ENCODE results near the gene RBM19.

RBM19 gene

DNA sequence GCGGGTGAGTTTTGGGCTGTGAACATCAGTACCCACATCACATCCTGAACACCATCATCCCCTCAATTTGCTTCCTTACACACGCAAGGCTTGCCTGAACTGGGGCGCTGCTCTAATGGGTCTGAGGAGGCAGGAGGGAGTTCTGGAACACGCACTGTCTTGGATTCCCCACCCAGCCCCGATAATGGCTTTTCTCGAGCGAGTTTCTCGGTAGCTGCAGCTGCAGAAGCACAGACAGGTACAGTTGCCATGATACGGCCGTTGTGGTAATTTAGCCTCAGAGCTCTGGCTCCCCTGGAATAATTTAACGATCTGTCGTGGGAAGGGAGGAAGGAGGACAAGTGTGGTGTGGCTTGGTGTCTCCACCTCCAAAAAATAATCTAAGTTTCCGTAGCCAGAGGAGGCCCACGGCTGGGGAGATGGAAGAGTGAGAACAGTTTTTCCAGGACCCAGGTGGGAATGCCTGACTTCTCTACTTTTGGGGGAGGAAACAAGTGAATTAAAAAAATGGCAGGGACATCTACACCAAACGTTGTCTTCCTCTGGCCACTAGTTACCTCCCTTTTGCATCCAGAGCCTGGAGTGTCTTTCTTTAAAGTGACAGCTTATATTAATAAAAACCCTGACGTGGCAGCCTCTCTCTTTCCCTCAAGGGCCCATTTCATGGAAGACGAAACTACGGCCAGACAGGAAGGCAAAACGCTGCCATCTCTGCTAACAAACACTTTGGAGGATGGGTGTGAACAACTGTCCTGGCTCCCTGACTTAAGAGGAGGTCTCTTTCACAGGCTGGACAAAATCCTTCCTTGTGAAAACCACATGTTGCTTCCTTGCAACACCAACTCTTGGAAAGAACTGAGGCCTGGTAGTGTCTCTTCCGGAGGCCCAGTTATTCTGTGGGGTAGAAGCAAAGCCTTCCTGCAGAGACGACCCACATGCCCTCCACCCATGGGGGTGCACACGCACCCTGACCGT is 84.8 kb downstream of the RBM19 start:
- no peak for DNase-seq (ENCODE audit: low spot score)
- no peaks in the 10 kb centered on the region for H3K36me3 ChIP-seq (ENCODE audit: low read depth)
- H3K27ac ChIP-seq (ENCODE audit: poor library complexity, severe bottlenecking) = no peak overlapping the region
- no peaks in the 10 kb centered on the region for H3K9me3 ChIP-seq (ENCODE audit: severe bottlenecking)
- H3K4me3 ChIP-seq (ENCODE audit: severe bottlenecking) = no peak overlapping the region
- TF ChIP-seq, protein P1, sequence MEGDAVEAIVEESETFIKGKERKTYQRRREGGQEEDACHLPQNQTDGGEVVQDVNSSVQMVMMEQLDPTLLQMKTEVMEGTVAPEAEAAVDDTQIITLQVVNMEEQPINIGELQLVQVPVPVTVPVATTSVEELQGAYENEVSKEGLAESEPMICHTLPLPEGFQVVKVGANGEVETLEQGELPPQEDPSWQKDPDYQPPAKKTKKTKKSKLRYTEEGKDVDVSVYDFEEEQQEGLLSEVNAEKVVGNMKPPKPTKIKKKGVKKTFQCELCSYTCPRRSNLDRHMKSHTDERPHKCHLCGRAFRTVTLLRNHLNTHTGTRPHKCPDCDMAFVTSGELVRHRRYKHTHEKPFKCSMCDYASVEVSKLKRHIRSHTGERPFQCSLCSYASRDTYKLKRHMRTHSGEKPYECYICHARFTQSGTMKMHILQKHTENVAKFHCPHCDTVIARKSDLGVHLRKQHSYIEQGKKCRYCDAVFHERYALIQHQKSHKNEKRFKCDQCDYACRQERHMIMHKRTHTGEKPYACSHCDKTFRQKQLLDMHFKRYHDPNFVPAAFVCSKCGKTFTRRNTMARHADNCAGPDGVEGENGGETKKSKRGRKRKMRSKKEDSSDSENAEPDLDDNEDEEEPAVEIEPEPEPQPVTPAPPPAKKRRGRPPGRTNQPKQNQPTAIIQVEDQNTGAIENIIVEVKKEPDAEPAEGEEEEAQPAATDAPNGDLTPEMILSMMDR (IDR thresholded peaks at IDR 0.05; ENCODE audit: poor library complexity, severe bottlenecking) = no peak
- ATAC-seq (ENCODE audit: low read depth) = no peak
- H3K4me1 ChIP-seq (ENCODE audit: insufficient read depth, poor library complexity, severe bottlenecking) = no peaks in the 10 kb centered on the region
- H3K27me3 ChIP-seq (ENCODE audit: insufficient read depth, poor library complexity, severe bottlenecking) = no peaks in the 10 kb centered on the region

DNA sequence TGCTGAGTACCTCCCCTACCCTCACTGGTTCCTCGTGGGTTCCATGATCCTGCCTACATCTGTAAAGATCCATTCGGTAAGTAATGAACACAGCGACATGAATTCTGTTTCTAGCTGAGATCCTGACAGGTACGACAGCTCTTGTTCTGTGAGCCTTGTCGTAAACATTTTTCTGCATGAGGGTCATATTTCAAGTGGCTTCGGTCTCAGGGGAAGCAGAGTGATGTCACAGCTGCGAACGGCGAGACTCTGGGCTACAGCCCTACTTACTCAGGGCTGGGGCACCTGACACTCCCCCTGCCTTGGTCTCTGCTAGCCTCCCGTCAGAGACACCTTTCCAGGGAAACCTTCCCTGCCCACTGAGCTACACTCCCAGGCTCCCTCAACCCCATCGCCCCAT is 85.8 kb downstream of the RBM19 start:
- H3K4me1 ChIP-seq (ENCODE audit: insufficient read depth, poor library complexity, severe bottlenecking) = no peaks in the 10 kb centered on the region
- H3K9me3 ChIP-seq (ENCODE audit: severe bottlenecking) = no peaks in the 10 kb centered on the region
- H3K36me3 ChIP-seq (ENCODE audit: low read depth) = no peaks in the 10 kb centered on the region
- DNase-seq (ENCODE audit: low spot score) (no peak), ATAC-seq (ENCODE audit: low read depth) (no peak)
- H3K4me3 ChIP-seq (ENCODE audit: severe bottlenecking) = no peak overlapping the region
- TF ChIP-seq, protein P1 (IDR thresholded peaks at IDR 0.05; ENCODE audit: poor library complexity, severe bottlenecking) = no peak
- H3K27me3 ChIP-seq (ENCODE audit: insufficient read depth, poor library complexity, severe bottlenecking) = no peaks in the 10 kb centered on the region
- no peak overlapping the region for H3K27ac ChIP-seq (ENCODE audit: poor library complexity, severe bottlenecking)

DNA sequence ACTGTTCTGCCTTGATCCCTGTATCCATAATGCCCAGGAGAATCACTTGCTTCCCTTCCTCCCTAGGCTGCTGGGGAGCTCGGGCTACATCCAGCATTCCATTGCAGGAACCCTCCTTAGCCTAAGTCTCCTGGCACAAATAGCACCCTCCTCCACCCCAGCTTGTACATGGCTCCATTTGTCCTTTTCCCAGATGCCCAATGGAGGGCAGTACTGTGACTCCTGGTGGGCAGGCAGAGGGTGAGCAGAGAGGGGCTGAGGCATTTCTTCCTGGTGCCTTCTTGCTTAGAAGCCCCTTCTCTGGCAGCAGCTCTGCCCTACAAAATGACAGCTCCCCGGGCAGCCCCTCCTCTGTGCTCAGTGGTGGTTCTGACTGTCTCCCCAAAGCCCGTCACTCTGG is 86.5 kb downstream of the RBM19 start:
- H3K4me1 ChIP-seq (ENCODE audit: insufficient read depth, poor library complexity, severe bottlenecking) = no peaks in the 10 kb centered on the region
- TF ChIP-seq, protein P1 (IDR thresholded peaks at IDR 0.05; ENCODE audit: poor library complexity, severe bottlenecking) = no peak
- no peaks in the 10 kb centered on the region for H3K27me3 ChIP-seq (ENCODE audit: insufficient read depth, poor library complexity, severe bottlenecking)
- H3K4me3 ChIP-seq (ENCODE audit: severe bottlenecking) = no peak overlapping the region
- no peak overlapping the region for H3K27ac ChIP-seq (ENCODE audit: poor library complexity, severe bottlenecking)
- no peaks in the 10 kb centered on the region for H3K9me3 ChIP-seq (ENCODE audit: severe bottlenecking)
- ATAC-seq (ENCODE audit: low read depth) (no peak), DNase-seq (ENCODE audit: low spot score) (no peak)
- H3K36me3 ChIP-seq (ENCODE audit: low read depth) = no peaks in the 10 kb centered on the region

DNA sequence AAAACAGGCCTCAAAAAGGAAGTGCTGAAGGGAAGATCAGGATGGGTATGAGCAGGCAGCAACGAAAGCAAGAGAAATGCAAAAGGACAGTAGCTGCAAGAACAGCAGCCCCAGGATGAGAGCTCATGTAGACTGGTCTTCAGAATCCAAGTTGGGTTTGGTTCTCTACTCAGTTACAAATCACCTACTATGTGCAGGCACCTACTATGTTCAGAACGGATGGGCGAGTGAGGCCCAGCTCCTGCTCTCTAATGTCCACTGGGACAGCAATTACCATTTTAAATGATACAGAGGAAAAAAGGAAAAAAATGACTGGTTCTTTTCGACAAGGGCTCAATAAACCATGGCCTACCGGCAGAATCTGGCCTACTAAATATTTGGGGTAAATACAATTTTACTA is 88.5 kb downstream of the RBM19 start:
- Histone ChIP-seq H3K4me3 (ENCODE audit: severe bottlenecking) (no peak overlapping the region), H3K27ac (ENCODE audit: poor library complexity, severe bottlenecking) (no peak overlapping the region), H3K36me3 (ENCODE audit: low read depth) (no peaks in the 10 kb centered on the region), H3K4me1 (ENCODE audit: insufficient read depth, poor library complexity, severe bottlenecking) (no peaks in the 10 kb centered on the region), H3K9me3 (ENCODE audit: severe bottlenecking) (no peaks in the 10 kb centered on the region), H3K27me3 (ENCODE audit: insufficient read depth, poor library complexity, severe bottlenecking) (no peaks in the 10 kb centered on the region)
- ATAC-seq (ENCODE audit: low read depth) (no peak), DNase-seq (ENCODE audit: low spot score) (no peak)
- TF ChIP-seq, protein P1 (IDR thresholded peaks at IDR 0.05; ENCODE audit: poor library complexity, severe bottlenecking) = no peak

DNA sequence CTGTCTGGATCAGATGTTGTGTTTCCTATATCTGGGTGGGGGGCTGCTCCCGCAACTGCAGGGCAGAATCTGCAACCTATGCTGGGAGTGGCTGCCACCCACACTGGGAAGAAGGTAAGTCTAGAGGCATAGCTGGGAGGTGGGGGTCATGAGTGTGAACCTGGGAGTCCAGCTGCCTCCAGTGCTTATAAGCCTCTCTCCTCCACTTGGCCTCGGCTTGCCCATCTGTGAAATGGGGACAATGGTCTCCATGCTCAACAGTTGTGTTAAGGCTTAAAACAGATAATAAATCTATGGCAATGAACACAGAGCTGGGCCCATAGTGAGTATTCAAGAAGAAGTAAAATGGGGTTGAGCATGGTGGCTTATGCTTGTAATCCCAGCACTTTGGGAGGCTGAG is 90.0 kb downstream of the RBM19 start:
- ATAC-seq (ENCODE audit: low read depth) (no peak), DNase-seq (ENCODE audit: low spot score) (no peak)
- TF ChIP-seq, protein P1 (IDR thresholded peaks at IDR 0.05; ENCODE audit: poor library complexity, severe bottlenecking) = no peak
- Histone ChIP-seq H3K9me3 (ENCODE audit: severe bottlenecking) (no peaks in the 10 kb centered on the region), H3K27me3 (ENCODE audit: insufficient read depth, poor library complexity, severe bottlenecking) (no peaks in the 10 kb centered on the region), H3K4me1 (ENCODE audit: insufficient read depth, poor library complexity, severe bottlenecking) (no peaks in the 10 kb centered on the region), H3K4me3 (ENCODE audit: severe bottlenecking) (no peak overlapping the region), H3K36me3 (ENCODE audit: low read depth) (no peaks in the 10 kb centered on the region), H3K27ac (ENCODE audit: poor library complexity, severe bottlenecking) (no peak overlapping the region)

Data from RWPE2 (cell line).